SK-N-SH treated with all-trans-retinoic acid at 6 μM for 48 hours (cell line): ENCODE data around the gene COL15A1.

Experiments used
- ATAC-seq: fragments of 200-7000 bp; cut with Tn5 transposase; 3 replicates; pipeline ENCODE4 v1.9.1; 2020; ENCODE audit warnings: mild to moderate bottlenecking, moderate library complexity
- ARNTL ChIP-seq: fragments of 450-650 bp; formaldehyde crosslinking; IDR thresholded peaks from 2 replicates; pipeline ENCODE4 v1.5.0; 2020; ENCODE audit warnings: low read depth, mild to moderate bottlenecking, moderate library complexity, borderline replicate concordance
- BACH2 ChIP-seq: fragments of 250-450 bp; sonication (Bioruptor Pico); IDR thresholded peaks from 2 replicates; pipeline ENCODE4 v1.9.0; 2021; ENCODE audit warnings: mild to moderate bottlenecking, borderline replicate concordance
- CSRNP3 ChIP-seq: fragments of 250-450 bp; sonication (Bioruptor Pico); IDR thresholded peaks from 2 replicates; pipeline ENCODE4 v1.5.1; 2021; ENCODE audit warnings: mild to moderate bottlenecking, moderate library complexity
- ESRRG ChIP-seq: fragments of 250-450 bp; sonication (Bioruptor Pico); IDR thresholded peaks from 2 replicates; pipeline ENCODE4 v1.6.1; 2021; ENCODE audit warnings: mild to moderate bottlenecking
- GLIS3 ChIP-seq: fragments of 250-450 bp; sonication (Bioruptor Pico); IDR thresholded peaks from 2 replicates; pipeline ENCODE4 v1.5.0; 2020; ENCODE audit warnings: mild to moderate bottlenecking, moderate library complexity
- ISL1 ChIP-seq: fragments of 250-450 bp; sonication (Bioruptor Pico); IDR thresholded peaks from 2 replicates; pipeline ENCODE4 v2.1.2; 2022; ENCODE audit warnings: mild to moderate bottlenecking, moderate library complexity
- OSR1 ChIP-seq: fragments of 250-450 bp; sonication (Bioruptor Pico); IDR thresholded peaks from 2 replicates; pipeline ENCODE4 v1.8.0; 2022; ENCODE audit warnings: moderate library complexity, mild to moderate bottlenecking, inconsistent platforms
- PATZ1 ChIP-seq: fragments of 250-450 bp; sonication (Bioruptor Pico); IDR thresholded peaks from 2 replicates; pipeline ENCODE4 v1.8.0; 2020; ENCODE audit warnings: mild to moderate bottlenecking, moderate library complexity, borderline replicate concordance
- POU6F1 ChIP-seq: fragments of 250-450 bp; sonication (Bioruptor Pico); IDR thresholded peaks from 2 replicates; pipeline ENCODE4 v1.8.0; 2021; ENCODE audit warnings: low read depth, mild to moderate bottlenecking, moderate library complexity, borderline replicate concordance
- PPARA ChIP-seq: fragments of 250-450 bp; sonication (Bioruptor Pico); IDR thresholded peaks from 2 replicates; pipeline ENCODE4 v1.5.0; 2020; ENCODE audit warnings: mild to moderate bottlenecking, borderline replicate concordance
- RARB ChIP-seq: fragments of 250-450 bp; sonication (Bioruptor Pico); IDR thresholded peaks from 2 replicates; pipeline ENCODE4 v1.8.0; 2021; ENCODE audit warnings: mild to moderate bottlenecking, moderate library complexity
- SNAI2 ChIP-seq: fragments of 250-450 bp; sonication (Bioruptor Pico); IDR thresholded peaks from 2 replicates; pipeline ENCODE4 v1.5.0; 2020; ENCODE audit warnings: mild to moderate bottlenecking, moderate library complexity
- TCF4 ChIP-seq: fragments of 250-450 bp; sonication (Bioruptor Pico); IDR thresholded peaks from 2 replicates; pipeline ENCODE4 v1.8.0; 2021; ENCODE audit warnings: mild to moderate bottlenecking, moderate library complexity, borderline replicate concordance
- TOX ChIP-seq: fragments of 250-450 bp; sonication (Bioruptor Pico); IDR thresholded peaks from 2 replicates; pipeline ENCODE4 v1.8.0; 2021; ENCODE audit warnings: mild to moderate bottlenecking, moderate library complexity, borderline replicate concordance
- ZC3H10 ChIP-seq: fragments of 250-450 bp; sonication (Bioruptor Pico); IDR thresholded peaks from 2 replicates; pipeline ENCODE4 v1.5.1; 2021; ENCODE audit warnings: mild to moderate bottlenecking, moderate library complexity
- ZFP30 ChIP-seq: fragments of 450-650 bp; formaldehyde crosslinking; IDR thresholded peaks from 2 replicates; pipeline ENCODE4 v1.5.0; 2022; ENCODE audit warnings: mild to moderate bottlenecking, moderate library complexity
- ZNF565 ChIP-seq: fragments of 450-650 bp; formaldehyde crosslinking; conservative IDR thresholded peaks from 2 replicates; pipeline ENCODE4 v1.5.0; 2020; ENCODE audit warnings: low read depth, mild to moderate bottlenecking, moderate library complexity
- ZNF70 ChIP-seq: fragments of 450-650 bp; formaldehyde crosslinking; IDR thresholded peaks from 2 replicates; pipeline ENCODE4 v1.5.0; 2020; ENCODE audit warnings: mild to moderate bottlenecking, moderate library complexity
- ZNF8 ChIP-seq: fragments of 450-650 bp; formaldehyde crosslinking; IDR thresholded peaks from 2 replicates; pipeline ENCODE4 v1.5.0; 2020; ENCODE audit warnings: mild to moderate bottlenecking, moderate library complexity
- TF ChIP-seq, protein P1 (sequence below): fragments of 250-450 bp; sonication (Bioruptor Pico); IDR thresholded peaks from 2 replicates; pipeline ENCODE4 v1.5.1; 2020; ENCODE audit warnings: low read depth, mild to moderate bottlenecking, moderate library complexity
- TF ChIP-seq, protein P2 (sequence below): fragments of 250-450 bp; sonication (Bioruptor Pico); IDR thresholded peaks from 2 replicates; pipeline ENCODE4 v1.5.0; 2020; ENCODE audit warnings: mild to moderate bottlenecking, moderate library complexity

The COL15A1 gene

DNA sequence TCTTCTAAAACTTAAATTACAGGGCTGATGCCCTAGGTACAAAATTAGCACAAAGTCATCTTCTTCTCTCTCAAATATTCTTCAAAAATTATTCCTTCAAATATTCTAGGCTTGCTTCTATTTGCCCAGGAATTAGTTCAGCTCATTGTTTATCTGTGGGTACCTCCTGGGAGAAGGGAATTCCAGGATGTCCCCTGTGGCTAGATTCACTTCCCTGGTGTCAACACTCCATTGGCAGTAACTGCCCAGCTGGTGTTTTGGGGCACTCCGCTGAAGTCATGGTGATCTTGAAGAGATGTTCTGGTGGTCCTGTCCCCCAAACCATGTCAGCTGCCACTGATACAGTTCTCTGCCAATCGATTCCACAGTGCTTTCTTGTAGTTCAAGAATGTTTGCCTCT lies 135.0 kb downstream of the COL15A1 start:
- ATAC-seq, result no peak
- no peak for TF ChIP-seq ZC3H10 (CRISPR knock-in tag)
- TF ChIP-seq BACH2 (CRISPR knock-in tag), result no peak
- TF ChIP-seq ZNF70 (CRISPR knock-in tag), result no peak
- TF ChIP-seq RARB (CRISPR knock-in tag), result no peak
- TF ChIP-seq ZNF8, result no peak
- TF ChIP-seq ISL1 (CRISPR knock-in tag), result no peak
- TF ChIP-seq ZNF565 (CRISPR knock-in tag), result no peak
- TF ChIP-seq, protein P1, sequence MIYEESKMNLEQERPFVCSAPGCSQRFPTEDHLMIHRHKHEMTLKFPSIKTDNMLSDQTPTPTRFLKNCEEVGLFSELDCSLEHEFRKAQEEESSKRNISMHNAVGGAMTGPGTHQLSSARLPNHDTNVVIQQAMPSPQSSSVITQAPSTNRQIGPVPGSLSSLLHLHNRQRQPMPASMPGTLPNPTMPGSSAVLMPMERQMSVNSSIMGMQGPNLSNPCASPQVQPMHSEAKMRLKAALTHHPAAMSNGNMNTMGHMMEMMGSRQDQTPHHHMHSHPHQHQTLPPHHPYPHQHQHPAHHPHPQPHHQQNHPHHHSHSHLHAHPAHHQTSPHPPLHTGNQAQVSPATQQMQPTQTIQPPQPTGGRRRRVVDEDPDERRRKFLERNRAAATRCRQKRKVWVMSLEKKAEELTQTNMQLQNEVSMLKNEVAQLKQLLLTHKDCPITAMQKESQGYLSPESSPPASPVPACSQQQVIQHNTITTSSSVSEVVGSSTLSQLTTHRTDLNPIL (CRISPR knock-in tag), result no peak
- TF ChIP-seq SNAI2 (CRISPR knock-in tag), result no peak
- TF ChIP-seq OSR1 (CRISPR knock-in tag), result no peak
- TF ChIP-seq, protein P2, sequence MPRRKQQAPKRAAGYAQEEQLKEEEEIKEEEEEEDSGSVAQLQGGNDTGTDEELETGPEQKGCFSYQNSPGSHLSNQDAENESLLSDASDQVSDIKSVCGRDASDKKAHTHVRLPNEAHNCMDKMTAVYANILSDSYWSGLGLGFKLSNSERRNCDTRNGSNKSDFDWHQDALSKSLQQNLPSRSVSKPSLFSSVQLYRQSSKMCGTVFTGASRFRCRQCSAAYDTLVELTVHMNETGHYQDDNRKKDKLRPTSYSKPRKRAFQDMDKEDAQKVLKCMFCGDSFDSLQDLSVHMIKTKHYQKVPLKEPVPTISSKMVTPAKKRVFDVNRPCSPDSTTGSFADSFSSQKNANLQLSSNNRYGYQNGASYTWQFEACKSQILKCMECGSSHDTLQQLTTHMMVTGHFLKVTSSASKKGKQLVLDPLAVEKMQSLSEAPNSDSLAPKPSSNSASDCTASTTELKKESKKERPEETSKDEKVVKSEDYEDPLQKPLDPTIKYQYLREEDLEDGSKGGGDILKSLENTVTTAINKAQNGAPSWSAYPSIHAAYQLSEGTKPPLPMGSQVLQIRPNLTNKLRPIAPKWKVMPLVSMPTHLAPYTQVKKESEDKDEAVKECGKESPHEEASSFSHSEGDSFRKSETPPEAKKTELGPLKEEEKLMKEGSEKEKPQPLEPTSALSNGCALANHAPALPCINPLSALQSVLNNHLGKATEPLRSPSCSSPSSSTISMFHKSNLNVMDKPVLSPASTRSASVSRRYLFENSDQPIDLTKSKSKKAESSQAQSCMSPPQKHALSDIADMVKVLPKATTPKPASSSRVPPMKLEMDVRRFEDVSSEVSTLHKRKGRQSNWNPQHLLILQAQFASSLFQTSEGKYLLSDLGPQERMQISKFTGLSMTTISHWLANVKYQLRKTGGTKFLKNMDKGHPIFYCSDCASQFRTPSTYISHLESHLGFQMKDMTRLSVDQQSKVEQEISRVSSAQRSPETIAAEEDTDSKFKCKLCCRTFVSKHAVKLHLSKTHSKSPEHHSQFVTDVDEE (CRISPR knock-in tag), result no peak

- no peak for ATAC-seq
- TF ChIP-seq RARB (CRISPR knock-in tag) (no peak), TOX (CRISPR knock-in tag) (no peak), POU6F1 (CRISPR knock-in tag) (no peak), BACH2 (CRISPR knock-in tag) (no peak), GLIS3 (no peak), ESRRG (no peak), CSRNP3 (CRISPR knock-in tag) (no peak), ZFP30 (CRISPR knock-in tag) (no peak), ARNTL (CRISPR knock-in tag) (no peak), ZC3H10 (CRISPR knock-in tag) (no peak)
- TF ChIP-seq, protein P1 (CRISPR knock-in tag), result no peak
- TF ChIP-seq, all 23 proteins: peak for 0
Measured at GRCh38 chr9:99079542-99079941, 135.8 kb downstream of the COL15A1 start.

DNA sequence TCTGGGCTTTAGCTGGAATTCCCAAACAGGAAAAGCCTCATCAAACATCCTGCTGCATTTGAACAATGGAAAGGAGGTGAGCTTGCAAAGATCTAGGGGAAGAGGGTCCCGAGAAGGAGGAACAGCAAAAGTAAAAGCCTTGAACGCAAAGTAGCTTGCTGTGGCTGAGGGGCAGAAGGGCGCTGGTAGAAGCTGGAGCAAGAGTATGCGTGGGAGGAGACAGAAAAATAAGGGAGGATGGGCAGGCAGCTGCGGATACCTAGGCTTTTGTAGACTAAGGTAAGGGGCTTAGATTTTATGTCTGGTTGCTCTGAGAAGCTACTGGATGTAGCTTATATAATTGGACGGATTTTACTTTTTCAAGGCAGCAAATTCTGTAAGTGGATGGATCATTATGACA lies 139.3 kb downstream of the COL15A1 start:
- no peak for ATAC-seq
- TF ChIP-seq, protein P1 (CRISPR knock-in tag), result no peak
- TF ChIP-seq RARB (CRISPR knock-in tag) (no peak), TCF4 (no peak), GLIS3 (no peak), PPARA (CRISPR knock-in tag) (no peak), PATZ1 (CRISPR knock-in tag) (no peak), ESRRG (no peak), CSRNP3 (CRISPR knock-in tag) (no peak)
- TF ChIP-seq, protein P2 (CRISPR knock-in tag), result no peak
